ENCODE results near the gene TAAR2. TPM values are rescaled to one million over a fixed set of nuclear protein-coding genes. Genes with fewer than 3 reads are reported as not detected.

The TAAR2 gene
- total and polyA plus RNA-seq, 2 donors (not counting 3 experiments of a cell fraction or from before 2014, with no cell fraction given), result not detected

- H4K20me1 ChIP-seq (replicated peaks; ENCODE audit: control insufficient read depth, extremely low read depth, insufficient read depth, low read length), result no peaks in the 10 kb centered on the region
- H3K4me3 ChIP-seq (replicated peaks in 1 of 3; ENCODE audit: insufficient read depth in 1 of 3, low read depth in 1 of 3, low read length in 3 of 3), result no peak overlapping the region
- H3K27me3 ChIP-seq (ENCODE audit: control insufficient read depth in 2 of 2, insufficient read depth in 2 of 2, low read length in 2 of 2), result no peaks in the 10 kb centered on the region
- no peak overlapping the region for H3K4me2 ChIP-seq (ENCODE audit: insufficient read depth, low read length)
- TF ChIP-seq MYC (IDR thresholded peaks at IDR 0.05; ENCODE audit: low read depth, low read length), result no peak
- no peak for TF ChIP-seq GATA2 (IDR thresholded peaks at IDR 0.05; ENCODE audit: insufficient read depth, insufficient read length, low read depth, low read length)
- TF ChIP-seq, protein P1, sequence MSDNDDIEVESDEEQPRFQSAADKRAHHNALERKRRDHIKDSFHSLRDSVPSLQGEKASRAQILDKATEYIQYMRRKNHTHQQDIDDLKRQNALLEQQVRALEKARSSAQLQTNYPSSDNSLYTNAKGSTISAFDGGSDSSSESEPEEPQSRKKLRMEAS (IDR thresholded peaks at IDR 0.05; ENCODE audit: insufficient read depth, insufficient read length), result no peak
- TF ChIP-seq, protein P2, sequence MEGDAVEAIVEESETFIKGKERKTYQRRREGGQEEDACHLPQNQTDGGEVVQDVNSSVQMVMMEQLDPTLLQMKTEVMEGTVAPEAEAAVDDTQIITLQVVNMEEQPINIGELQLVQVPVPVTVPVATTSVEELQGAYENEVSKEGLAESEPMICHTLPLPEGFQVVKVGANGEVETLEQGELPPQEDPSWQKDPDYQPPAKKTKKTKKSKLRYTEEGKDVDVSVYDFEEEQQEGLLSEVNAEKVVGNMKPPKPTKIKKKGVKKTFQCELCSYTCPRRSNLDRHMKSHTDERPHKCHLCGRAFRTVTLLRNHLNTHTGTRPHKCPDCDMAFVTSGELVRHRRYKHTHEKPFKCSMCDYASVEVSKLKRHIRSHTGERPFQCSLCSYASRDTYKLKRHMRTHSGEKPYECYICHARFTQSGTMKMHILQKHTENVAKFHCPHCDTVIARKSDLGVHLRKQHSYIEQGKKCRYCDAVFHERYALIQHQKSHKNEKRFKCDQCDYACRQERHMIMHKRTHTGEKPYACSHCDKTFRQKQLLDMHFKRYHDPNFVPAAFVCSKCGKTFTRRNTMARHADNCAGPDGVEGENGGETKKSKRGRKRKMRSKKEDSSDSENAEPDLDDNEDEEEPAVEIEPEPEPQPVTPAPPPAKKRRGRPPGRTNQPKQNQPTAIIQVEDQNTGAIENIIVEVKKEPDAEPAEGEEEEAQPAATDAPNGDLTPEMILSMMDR (IDR thresholded peaks at IDR 0.05; ENCODE audit: extremely low read depth in 1 of 2, insufficient read depth in 1 of 2, low read depth in 1 of 2, low read length in 2 of 2), result no peak
- TF ChIP-seq POLR2A (IDR thresholded peaks at IDR 0.05; ENCODE audit: low read depth, low read length), result no peak
- TF ChIP-seq JUN (IDR thresholded peaks at IDR 0.05; ENCODE audit: borderline replicate concordance, insufficient read depth, insufficient read length, low read depth), result no peak
- no peak for TF ChIP-seq EZH2 (IDR thresholded peaks at IDR 0.05; ENCODE audit: borderline replicate concordance, low read depth, low read length, severe bottlenecking)
- no peak for TF ChIP-seq POLR2AphosphoS5 (IDR thresholded peaks at IDR 0.05; ENCODE audit: insufficient read depth, low read depth, low read length)
- no peak for TF ChIP-seq FOS (IDR thresholded peaks at IDR 0.05; ENCODE audit: borderline replicate concordance, insufficient read depth, low read length)
- CTCF ChIA-PET, result interaction anchor here (1.2 to 8.0 kb wide), 2 partner anchors 19 to 126 kb away, joined by 3 to 154 read pairs; partner anchors contain the start of gene SLC18B1
- no peak overlapping the region for H2AFZ ChIP-seq (ENCODE audit: low read depth, low read length)
- POLR2A ChIA-PET, result no interaction called here
- H3K79me2 ChIP-seq (ENCODE audit: control insufficient read depth, insufficient read depth, low read length), result no peaks in the 10 kb centered on the region
- H3K9me1 ChIP-seq (replicated peaks; ENCODE audit: control insufficient read depth, extremely low read depth, insufficient read depth, low read length), result no peaks in the 10 kb centered on the region
- FAIRE-seq (no peak), DNase-seq (ENCODE audit: low read depth, low spot score) (no peak)
- intact Hi-C loops (cut with micrococcal nuclease) (no loop called here), dilution Hi-C loops (cut with MboI; ENCODE audit: extremely low pct_ligation_motif_present, low sequenced_read_pairs) (no loop called here)
- H3K4me1 ChIP-seq (ENCODE audit: control insufficient read depth, extremely low read depth, insufficient read depth, low read length), result peaks cover 2% of the 10 kb centered on the region
- H3K36me3 ChIP-seq (ENCODE audit: control insufficient read depth in 2 of 2, extremely low read depth in 1 of 2, insufficient read depth in 2 of 2, low read length in 2 of 2), result no peaks in the 10 kb centered on the region
- BruUV-seq (replicated peaks), result no TSS peak
- no peaks in the 10 kb centered on the region for H3K9me3 ChIP-seq (replicated peaks; ENCODE audit: control insufficient read depth, insufficient read depth, low read length)
- no peak overlapping the region for H3K9ac ChIP-seq (replicated peaks; ENCODE audit: extremely low read depth, insufficient read depth, low read length)
- H3K27ac ChIP-seq (ENCODE audit: insufficient read depth, low read depth, low read length), result no peak overlapping the region
Measured at GRCh38 chr6:132673376-132674094, 49.5 kb upstream of the TAAR2 start.
